DMS79 treated with DMSO at 0.1 percent for 48 hours (cell line): Measurements from ENCODE around the gene TNFRSF1A.

Experiments
- DNase-seq: peaks from one replicate; lab custom pipeline; 2025; lab: John Stamatoyannopoulos, UW

Gene TNFRSF1A

GRCh38 chr12:6323340-6323994 lies 18.4 kb downstream of the TNFRSF1A start:
- DNase-seq: no peak

GRCh38 chr12:6322969-6323339 lies 18.9 kb downstream of the TNFRSF1A start:
- DNase-seq: no peak

GRCh38 chr12:6322352-6322751 lies 19.5 kb downstream of the TNFRSF1A start:
- no peak for DNase-seq

DNA sequence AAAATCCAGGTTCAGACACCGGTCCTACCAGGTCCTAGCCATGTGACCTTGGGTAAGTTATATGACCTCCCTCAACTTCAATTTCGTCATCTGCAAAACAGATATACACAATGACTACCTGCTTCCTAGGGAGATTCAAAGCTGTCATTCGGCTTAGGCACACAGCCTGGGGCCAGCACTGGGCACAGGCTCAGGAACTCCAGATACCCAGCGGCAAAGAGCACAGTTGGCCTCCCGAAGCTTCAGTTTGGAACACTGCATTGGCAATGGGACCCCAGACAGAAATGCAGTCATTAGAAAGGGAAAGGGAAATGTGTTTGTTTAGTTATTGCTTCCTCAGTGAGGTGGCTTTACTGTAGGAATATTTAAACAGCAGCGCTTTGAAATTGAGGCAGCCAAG lies 20.0 kb downstream of the TNFRSF1A start:
- DNase-seq: no peak

- no peak for DNase-seq
Observed at GRCh38 chr12:6319446-6319845, 22.4 kb downstream of the TNFRSF1A start.

- DNase-seq: no peak
Observed at GRCh38 chr12:6318440-6318879, 23.4 kb downstream of the TNFRSF1A start.

GRCh38 chr12:6317693-6318439 lies 24.0 kb downstream of the TNFRSF1A start:
- DNase-seq: no peak

DNA sequence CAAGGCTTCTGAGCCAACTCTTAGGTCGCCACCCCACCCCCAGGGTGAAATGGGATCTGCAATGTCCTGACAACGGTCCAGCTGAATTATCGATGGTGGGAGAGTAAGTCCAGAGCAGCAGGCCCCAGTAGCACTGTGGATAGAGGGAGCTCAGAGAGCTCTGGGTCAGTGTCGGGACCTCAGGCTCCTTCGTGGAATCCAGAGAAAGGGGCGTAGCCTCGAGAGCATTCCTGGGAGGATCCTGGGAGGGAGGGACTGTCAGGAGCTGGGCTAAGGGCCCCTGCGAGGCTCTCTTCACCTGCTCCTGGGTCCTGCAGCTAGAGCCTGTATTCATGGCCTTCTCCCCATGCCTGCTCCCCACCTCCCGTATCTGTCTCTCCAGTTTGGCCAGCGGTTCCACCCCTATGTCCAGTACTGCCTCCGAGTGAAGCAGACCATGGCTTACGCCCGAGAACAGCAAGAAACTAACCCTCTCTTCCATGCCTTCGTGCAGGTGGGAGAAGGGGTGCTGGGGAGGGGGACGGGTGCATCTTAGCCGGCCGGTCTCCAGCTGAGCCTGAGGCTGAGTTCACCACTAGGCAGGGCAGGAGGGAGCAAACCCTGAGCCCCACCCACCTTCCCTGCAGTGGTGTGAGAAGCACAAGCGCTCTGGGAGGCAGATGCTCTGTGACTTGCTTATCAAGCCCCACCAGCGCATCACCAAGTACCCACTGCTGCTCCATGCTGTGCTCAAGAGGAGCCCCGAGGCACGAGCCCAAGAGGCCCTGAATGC lies 24.8 kb downstream of the TNFRSF1A start:
- no peak for DNase-seq

DNA sequence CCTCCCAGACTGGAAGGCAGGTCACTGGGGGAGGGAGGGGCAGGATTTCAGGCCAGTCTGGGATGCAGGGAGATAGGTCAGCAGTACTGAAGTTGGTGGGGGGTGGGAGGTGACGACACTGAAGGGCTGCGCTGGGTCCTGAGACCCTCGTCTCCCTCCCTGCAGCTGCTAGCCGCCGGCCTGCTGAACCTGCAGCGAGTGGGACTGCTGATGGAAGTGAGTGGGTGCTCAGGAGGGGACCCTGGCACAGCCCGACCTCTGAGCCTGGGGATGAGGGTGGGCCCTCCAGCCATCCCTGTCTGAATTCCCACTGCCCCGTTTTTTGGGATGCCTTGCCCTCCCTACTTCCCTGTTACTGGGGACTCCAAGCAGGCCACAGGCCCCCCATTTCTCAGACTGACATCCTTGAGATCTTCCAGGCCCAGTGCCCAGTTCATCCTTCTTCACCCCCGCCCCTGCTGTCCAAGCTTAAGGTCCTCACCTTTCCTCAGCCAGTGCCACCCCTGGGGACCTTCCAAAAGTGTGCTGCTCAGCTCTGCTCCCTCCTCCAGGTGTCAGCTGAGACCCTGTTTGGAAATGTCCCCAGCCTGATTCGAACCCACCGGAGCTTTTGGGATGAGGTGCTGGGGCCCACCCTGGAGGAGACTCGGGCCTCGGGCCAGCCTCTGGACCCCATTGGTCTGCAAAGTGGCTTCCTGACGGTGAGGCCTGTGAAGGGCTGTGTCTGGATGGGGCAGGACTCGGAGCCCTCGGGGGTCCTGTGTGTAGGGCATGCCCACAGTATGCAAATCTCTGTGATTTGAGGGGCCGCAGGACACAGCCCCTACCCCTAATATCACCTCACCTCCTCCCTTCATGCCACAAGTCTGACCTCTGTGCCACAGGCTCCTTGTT lies 25.9 kb downstream of the TNFRSF1A start:
- no peak for DNase-seq

DNA sequence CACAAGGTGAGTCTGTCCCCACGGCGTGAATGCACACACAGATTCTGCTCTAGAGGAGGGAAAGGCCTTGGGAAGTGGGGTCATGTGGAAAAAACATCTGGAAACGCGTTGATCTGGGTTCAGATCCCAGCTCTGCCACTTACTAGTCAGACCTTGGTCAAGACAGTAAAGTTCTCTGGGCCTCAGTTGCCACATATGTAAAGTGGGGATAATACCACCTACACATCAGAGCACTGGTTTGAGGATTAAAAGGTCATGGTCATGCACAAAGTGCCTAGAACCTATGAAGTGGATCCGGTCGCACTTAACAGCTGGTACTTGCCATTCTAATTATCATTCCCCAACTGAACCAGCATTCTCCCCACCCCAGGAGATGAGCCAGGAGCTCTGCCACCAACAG lies 26.7 kb downstream of the TNFRSF1A start:
- DNase-seq: no peak

DNA sequence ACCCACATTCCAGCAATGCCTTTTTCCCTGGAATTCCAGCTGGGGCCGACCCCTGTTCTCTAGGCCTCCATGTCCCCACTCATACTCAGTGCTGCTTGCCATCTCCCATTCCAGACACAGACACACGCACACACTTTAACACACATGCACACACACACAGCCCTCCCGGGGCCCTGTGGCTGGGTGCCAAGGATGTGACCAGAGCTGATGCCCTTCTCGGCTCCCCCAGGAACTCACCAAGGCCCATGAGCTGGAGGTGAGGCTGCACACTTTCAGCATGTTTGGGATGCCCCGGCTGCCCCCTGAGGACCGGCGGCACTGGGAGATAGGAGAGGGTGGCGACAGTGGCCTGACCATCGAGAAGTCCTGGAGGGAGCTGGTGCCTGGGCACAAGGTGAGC lies 27.1 kb downstream of the TNFRSF1A start:
- DNase-seq: no peak

- DNase-seq: no peak
Observed at GRCh38 chr12:6313326-6313940, 28.4 kb downstream of the TNFRSF1A start.

- no peak for DNase-seq
Observed at GRCh38 chr12:6312529-6313325, 29.1 kb downstream of the TNFRSF1A start.

GRCh38 chr12:6311822-6312528 lies 29.9 kb downstream of the TNFRSF1A start:
- DNase-seq: no peak

DNA sequence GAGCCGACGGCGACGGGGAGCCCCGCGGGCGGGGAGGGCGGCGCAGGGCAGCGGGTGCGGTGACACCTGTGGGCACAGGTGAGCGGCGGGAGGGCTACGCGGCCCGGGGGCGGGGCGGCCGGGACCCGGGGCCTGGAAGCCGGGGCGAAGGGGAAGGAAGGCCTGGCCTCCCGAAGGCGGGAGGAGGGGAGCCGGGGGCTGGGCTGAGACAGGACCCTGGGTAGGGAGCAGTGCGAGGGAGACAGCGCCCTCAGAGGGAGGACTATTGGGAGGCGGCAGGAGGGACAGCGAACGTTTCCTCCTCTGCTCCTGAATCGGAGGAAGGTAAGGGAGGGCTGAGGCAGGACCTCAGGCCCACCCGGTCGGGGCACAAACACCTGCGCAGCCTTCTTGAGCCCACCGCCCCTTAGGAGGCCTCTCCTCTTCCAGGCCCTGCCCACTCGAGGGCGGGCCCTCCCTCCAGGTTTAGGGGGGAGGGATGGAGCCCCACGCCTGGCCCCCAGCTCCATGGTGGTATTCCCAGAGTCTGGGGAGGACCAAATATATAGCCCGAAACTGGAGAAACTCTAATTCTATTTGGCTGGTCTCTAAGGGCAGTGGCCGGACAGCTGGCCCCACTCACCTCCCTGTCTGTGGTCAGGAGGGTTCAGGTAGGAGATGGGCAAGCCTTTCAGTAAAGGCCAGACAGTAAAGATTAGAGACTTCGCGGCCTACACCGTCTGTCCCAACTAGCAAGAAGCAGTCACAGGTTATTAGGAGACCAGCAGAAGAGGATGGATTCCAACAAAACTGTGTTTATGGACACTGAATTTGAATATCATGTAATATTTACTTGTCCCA lies 30.9 kb downstream of the TNFRSF1A start:
- no peak for DNase-seq

DNA sequence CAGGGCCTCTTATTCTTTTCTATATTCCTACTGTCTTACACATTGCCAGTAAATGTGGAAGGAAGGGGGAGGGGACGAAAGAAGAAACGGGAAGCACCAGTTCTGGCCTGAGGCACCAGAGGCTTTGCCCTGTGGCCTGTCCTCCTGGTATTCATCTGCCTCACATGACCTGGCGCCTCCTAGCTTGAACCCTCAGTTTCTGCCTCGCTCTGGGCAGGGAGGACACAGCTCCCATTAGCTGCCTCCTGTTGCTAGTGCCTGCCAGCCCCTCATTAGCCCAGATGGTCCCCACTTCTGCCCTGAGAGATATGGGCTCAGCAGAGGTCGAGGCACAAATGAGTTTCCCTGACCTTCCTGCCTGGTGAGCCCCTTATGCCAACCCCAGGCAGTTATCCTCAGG lies 34.3 kb downstream of the TNFRSF1A start:
- DNase-seq: no peak

GRCh38 chr12:6306599-6307220 lies 35.2 kb downstream of the TNFRSF1A start:
- DNase-seq: no peak

DNA sequence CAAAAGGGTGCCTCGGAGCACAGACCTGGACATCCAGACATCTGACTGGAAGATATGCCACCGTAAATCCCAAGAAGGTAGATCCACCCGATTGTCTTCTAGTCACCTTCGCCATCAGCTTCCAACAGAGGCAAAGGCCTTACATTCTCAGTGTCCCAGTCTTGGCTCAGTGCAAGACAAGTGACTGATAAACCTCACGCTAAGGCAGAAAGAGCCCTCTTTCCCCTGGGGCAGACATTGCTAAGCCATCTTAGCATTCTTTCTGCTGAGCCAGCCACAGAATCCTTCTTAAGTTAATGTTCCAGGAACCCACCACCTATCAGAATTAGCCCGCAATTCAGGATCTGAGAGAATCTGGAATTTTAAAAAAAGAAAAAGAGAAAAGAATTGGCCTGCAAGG lies 35.7 kb downstream of the TNFRSF1A start:
- DNase-seq: no peak

- DNase-seq: no peak
Observed at GRCh38 chr12:6303071-6303470, 38.8 kb downstream of the TNFRSF1A start.
